ENCODE results near the gene ARHGAP26.

Gene ARHGAP26

GRCh38 chr5:142748568-142749249, 21.5 kb upstream of the ARHGAP26 start:
- in situ Hi-C loops (cut with MboI; ENCODE audit: low sequenced_read_pairs) = no loop called here

DNA sequence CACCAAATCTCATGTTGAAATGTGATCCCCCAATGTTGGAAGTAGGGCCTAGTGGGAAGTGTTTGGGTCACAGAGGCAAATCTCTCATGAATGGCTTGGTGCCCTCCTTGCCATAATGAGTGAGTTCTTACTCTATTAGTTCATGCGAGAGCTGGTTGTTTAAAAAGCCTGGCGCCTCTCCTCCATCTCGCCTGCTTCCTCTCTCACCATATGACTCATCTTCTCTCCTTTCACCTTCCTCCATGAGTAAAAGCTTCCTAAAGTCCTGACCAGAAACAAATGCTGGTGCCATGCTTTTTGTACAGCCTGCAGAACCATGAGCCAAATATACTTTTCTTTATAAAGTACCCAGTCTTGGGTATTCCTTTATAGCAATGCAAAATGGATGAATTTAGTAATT, 20.9 kb upstream of the ARHGAP26 start:
- in situ Hi-C loops (cut with MboI; ENCODE audit: low sequenced_read_pairs) = no loop called here

GRCh38 chr5:142753116-142753631, 17.0 kb upstream of the ARHGAP26 start:
- in situ Hi-C loops (cut with MboI; ENCODE audit: low sequenced_read_pairs) = loop anchor here (5.0 kb wide), 1 partner anchor 119 kb away; no protein-coding TSS in a partner anchor

DNA sequence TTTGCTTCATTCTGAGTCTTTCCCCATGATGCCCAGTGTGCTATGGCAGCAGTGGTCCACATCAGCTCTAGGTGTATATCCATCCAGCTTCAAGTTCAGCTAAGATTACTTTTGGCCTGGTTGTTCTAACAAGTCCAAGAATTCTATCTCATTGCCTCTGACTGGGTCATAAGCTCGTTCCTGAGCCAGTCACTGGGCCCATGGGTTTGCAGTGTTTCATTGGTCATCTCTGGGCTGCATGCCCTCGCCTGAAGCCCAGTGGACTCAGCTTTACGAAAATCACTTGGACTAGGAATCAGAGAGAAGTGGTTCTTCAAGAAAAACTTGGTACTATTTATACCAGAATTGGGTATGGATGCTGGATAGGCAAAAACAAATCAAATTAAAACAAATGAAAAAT, 16.1 kb upstream of the ARHGAP26 start:
- in situ Hi-C loops (cut with MboI; ENCODE audit: low sequenced_read_pairs) = loop anchor here (5.0 kb wide), 1 partner anchor 118 kb away; no protein-coding TSS in a partner anchor

DNA sequence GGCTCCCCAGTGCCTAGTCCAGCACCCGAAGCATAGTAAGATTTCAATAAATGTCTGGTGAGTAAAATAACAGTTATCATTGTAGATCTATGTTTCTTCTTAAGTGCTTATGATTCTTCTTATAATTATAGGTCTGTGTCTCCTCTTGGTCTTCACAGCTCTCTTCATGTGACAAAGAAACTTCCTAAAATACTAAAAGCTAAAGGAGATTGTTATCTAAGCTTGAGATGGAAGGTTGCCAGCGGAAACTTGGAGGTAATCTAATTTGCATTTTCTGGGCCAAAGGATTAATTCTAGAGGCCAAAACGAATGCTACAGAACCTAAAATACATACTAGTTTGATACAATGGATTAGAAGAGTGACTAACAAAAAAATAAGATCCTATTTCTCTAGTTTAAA, 13.6 kb upstream of the ARHGAP26 start:
- in situ Hi-C loops (cut with MboI; ENCODE audit: low sequenced_read_pairs) = no loop called here

DNA sequence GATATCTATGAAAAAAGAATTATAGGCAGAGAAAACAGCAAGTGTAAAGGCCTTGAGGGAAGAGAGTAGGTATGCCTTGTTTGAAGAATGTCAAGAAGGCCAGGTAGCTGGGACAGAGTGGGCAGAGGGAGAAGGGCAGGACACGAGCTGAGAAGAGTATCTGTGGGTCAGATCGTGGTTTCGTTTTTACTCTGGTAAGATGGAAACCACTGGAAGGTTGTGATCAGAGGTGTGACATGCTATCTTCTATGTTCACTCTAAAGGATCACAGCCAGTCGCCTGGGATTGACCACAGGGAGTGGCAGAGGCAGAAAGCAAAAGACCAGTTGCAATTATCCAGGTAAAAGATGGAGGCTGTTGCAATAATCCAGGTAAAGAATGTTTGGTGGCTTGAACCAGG, 12.6 kb upstream of the ARHGAP26 start:
- in situ Hi-C loops (cut with MboI; ENCODE audit: low sequenced_read_pairs) = no loop called here

DNA sequence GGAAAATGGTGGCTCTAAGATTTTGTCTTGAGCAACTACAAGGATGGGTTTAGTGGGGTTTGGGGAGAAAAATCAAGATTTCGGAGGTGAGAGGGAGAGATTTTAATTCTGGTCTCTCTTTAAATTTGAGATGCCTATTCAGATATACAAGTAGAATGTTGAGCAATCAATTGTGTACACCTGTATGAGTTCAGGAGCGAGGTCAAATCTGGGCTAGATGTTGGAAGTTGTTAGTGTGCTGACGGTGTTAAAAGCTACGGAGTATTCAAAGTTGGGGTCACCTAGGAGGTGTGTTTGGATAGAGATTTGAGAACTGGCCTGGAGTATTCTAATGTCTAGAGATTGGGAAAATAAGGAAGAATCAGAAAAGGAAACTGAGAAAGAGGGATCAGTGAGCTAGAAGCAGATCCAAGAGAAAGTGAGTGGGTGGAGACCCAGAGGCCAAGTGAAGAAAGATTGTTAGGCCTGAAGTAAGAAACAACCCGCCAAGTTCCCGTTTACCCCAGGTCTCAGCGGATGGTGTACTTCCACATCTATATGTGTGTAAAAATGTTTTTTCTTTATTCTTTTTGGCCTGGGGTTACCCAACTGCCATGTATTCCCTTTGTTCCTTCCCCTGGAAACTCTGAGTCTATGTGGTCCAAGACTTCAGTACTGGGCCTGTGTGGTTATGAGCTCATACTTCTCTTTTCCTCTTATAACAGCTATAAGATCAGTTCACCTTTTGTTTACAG, 11.9 kb upstream of the ARHGAP26 start:
- in situ Hi-C loops (cut with MboI; ENCODE audit: low sequenced_read_pairs) = no loop called here

GRCh38 chr5:142758796-142759145, 11.4 kb upstream of the ARHGAP26 start:
- in situ Hi-C loops (cut with MboI; ENCODE audit: low sequenced_read_pairs) = no loop called here

DNA sequence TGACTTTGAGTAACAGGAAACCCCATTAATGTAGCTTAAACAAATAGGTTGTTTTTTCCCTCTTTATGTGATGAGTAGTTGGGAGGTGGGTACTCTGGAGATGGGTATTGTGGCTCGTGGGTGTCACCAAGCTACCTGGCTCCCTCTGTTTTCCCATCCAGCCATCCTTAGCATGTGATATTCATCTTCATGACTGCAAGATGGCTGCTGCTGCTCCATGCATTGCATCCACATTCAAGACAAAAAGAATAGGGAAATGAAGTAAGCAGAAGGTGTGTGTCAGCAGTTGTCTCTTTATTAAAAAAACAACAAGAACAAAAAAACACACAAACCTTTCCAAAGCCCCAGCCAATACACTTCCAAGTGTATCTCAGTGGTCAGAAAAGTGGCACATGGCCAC, 6.5 kb upstream of the ARHGAP26 start:
- in situ Hi-C loops (cut with MboI; ENCODE audit: low sequenced_read_pairs) = no loop called here

- in situ Hi-C loops (cut with MboI; ENCODE audit: low sequenced_read_pairs) = no loop called here
Measured at GRCh38 chr5:142767178-142767577, 3.0 kb upstream of the ARHGAP26 start.

GRCh38 chr5:142767911-142768310, 2.3 kb upstream of the ARHGAP26 start:
- in situ Hi-C loops (cut with MboI; ENCODE audit: low sequenced_read_pairs) = no loop called here

GRCh38 chr5:142769251-142769792, 855 bp upstream of the ARHGAP26 start:
- in situ Hi-C loops (cut with MboI; ENCODE audit: low sequenced_read_pairs) = no loop called here

DNA sequence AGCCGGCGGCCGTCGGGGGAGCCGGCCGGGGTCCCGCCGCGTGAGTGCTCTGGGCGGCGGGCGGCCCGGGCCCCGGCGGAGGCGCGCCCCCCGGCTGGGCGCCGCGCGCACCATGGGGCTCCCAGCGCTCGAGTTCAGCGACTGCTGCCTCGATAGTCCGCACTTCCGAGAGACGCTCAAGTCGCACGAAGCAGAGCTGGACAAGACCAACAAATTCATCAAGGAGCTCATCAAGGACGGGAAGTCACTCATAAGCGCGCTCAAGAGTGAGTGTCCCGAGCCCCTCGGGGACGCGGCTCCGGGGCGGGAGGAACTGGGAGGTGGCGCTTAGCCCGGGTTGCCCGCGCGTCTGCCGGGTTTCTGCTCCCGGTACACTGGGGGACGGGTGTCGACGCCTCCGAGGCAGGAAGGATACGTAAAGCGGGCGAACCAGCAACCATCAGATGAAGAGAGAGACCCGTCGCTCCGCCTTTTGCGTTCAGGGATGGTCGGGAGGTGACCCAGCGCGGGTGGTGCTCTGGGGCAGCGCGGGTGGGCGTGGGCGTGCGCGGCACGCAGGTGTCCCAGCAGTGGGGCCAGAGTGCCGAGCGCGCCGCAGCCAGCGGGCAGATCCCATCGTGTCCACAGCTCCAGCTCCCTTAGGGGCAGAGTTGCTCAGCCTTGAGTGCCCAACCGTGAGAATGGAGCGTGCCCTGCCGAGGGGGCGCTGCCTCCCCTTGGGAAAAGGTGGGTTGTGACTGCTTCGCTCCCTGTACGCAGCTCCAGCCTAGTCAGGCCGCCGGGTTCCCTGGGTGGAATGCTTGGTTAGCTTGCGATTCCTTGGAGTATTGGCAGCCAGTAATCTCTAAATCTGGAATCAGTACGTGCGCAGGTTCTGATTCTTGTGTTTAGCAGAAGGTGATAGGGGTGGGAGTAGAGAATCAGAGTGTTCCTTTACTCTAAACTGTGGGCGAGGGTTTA, 753 bp downstream of the ARHGAP26 start:
- in situ Hi-C loops (cut with MboI; ENCODE audit: low sequenced_read_pairs) = no loop called here

GRCh38 chr5:142771666-142772065, 1.5 kb downstream of the ARHGAP26 start:
- in situ Hi-C loops (cut with MboI; ENCODE audit: low sequenced_read_pairs) = no loop called here

DNA sequence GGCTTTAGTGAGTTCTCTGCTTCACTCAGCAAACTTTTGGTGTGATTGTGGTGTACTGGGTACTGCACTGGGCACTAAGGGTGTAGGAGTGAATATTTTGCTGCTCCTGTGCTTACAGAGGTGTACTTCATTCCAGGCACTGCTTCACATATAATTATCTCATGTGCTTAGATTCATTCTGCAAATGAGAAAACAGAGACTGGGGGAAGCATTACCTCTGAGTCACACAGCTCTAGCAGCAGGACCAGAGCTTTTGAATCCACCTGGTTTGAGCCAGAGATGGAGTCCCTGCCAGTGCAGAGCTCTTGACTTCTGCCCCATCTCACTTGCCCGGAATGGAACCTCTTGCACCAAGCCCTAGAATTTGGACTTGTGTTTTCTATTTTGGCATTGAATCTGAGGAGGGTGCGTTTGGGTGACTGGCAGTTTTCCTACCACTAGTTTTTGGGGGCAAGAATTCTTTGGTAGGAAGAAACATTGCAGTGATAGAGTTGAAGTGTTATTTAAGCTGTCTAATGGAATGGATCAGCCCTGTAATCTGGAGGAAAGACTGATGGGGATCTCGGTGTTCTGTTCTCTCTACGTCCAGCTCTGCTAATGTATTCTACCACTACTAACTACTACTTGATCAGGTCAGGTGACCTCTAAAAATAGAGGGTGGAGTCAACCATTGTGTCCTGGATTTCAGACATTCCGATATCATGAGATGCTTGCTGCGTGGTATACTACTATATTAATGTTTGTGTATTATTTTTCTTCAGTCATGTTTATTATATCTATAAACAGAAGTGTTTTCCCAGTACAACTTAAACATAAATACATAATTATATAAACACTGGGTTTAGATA, 2.5 kb downstream of the ARHGAP26 start:
- in situ Hi-C loops (cut with MboI; ENCODE audit: low sequenced_read_pairs) = no loop called here

GRCh38 chr5:142777099-142777498, 6.9 kb downstream of the ARHGAP26 start:
- in situ Hi-C loops (cut with MboI; ENCODE audit: low sequenced_read_pairs) = no loop called here

- in situ Hi-C loops (cut with MboI; ENCODE audit: low sequenced_read_pairs) = no loop called here
Measured at GRCh38 chr5:142777850-142778249, 7.7 kb downstream of the ARHGAP26 start.

DNA sequence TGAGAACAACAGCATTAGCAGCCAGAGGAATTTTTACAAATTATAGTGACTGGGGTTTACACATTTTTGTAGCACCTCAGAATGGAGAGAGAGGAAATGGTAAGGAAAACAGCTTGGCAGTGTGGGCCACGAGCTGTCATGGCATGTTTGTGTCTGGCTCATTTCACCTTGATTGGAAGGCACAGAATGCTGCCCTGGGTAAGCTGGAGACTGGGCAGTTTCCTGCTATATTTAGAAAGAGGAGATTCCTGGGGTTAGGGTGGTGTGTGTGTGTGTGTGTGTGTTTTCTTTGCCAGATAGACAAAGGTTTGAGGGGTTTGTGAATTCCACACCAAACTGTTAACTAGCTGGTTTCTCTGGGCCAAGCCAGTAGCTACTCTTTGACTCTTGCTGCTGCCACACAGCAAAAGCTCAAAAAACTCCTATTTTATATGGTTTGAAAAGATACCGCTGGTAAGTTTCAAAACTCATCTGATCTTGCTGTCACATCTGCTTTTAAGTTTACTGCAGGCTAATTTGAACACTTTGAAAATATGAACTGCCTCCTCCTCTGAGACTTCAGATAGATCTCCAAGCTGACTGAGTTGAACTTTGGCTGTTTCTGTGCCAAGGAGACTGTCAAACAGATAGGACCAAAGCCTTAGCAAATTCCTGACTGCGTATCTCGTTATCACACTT, 9.1 kb downstream of the ARHGAP26 start:
- in situ Hi-C loops (cut with MboI; ENCODE audit: low sequenced_read_pairs) = no loop called here

- in situ Hi-C loops (cut with MboI; ENCODE audit: low sequenced_read_pairs) = no loop called here
Measured at GRCh38 chr5:142780871-142781270, 10.7 kb downstream of the ARHGAP26 start.
